ENCODE results near the gene KRTAP17-1.
"Not testable (repeated sequence)": the region's sequence is repeated elsewhere in the genome, so short reads cannot be mapped to it uniquely, and the experiment has no call there.

- TF ChIP-seq CTCF, POLR2A (IDR thresholded peaks at IDR 0.05): not testable (repeated sequence)
Measured at GRCh38 chr17:41350381-41350878, 34.9 kb upstream of the KRTAP17-1 start, which contains the start of gene KRT33A.
